IPS-NIHi11 (cell line): Measurements from ENCODE around the gene NHSL2.
"Not testable (repeated sequence)": the region's sequence is repeated elsewhere in the genome, so short reads cannot be mapped to it uniquely, and the experiment has no call there.

Experiments used
- DNase-seq: peaks from one replicate; pipeline ENCODE4 v3.0.0; 2012; ENCODE audit warnings: mixed read lengths, low spot score

Gene NHSL2

GRCh38 chrX:71910643-71910985, at the start of gene NHSL2:
TSS of gene NHSL2 (plus strand) at chrX:71910845.
- peak; percentile 41 for DNase-seq

GRCh38 chrX:71867680-71868079, 43.0 kb upstream of the NHSL2 start:
- DNase-seq, result no peak

GRCh38 chrX:71869566-71869965, 41.1 kb upstream of the NHSL2 start:
- DNase-seq, result not testable (repeated sequence)

DNA sequence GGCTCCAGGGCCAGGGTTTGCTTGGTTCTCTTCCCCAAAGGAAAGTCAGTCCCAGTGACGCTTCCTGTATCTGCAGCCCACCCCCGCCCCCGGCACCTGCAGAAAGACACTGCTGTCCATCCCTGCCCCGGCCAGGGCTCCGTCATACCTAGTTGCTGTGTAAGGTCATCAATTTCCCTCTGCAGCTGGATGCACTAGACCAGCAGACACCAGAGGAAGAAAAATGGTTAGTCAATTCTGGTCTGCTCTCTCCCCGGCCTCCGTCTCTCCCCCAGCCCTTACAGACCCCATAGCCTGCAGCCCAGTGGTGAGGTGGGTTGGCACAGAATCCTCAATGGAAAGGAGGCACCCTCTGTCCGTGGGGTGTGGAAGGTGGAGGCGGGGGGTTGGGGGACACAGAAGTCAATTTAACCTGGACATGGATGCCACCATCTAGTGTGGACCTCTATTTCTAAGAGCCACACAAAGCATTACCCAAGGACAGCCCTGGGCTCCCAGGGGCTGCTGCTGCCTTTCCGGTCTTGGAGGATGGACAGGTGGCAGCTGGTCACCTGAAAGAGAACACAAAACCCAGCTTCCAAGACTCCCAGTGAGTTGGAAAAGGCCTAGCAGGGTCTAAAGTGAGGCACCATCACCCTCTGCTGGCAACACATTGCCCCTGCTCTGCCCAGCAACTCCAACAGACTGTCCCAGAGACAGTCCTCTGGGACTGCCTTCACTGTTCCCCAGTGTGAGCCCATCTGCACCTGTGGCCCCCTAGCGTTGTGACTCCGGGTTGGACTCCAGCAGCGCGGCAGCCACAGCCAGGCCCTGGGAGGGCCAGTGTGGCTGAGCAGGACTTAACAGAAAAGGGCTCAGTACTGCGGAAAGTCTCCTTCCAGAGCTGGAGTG, 40.2 kb upstream of the NHSL2 start:
- DNase-seq, result peak; percentile 37

GRCh38 chrX:71871367-71871766, 39.3 kb upstream of the NHSL2 start:
- DNase-seq, result no peak

DNA sequence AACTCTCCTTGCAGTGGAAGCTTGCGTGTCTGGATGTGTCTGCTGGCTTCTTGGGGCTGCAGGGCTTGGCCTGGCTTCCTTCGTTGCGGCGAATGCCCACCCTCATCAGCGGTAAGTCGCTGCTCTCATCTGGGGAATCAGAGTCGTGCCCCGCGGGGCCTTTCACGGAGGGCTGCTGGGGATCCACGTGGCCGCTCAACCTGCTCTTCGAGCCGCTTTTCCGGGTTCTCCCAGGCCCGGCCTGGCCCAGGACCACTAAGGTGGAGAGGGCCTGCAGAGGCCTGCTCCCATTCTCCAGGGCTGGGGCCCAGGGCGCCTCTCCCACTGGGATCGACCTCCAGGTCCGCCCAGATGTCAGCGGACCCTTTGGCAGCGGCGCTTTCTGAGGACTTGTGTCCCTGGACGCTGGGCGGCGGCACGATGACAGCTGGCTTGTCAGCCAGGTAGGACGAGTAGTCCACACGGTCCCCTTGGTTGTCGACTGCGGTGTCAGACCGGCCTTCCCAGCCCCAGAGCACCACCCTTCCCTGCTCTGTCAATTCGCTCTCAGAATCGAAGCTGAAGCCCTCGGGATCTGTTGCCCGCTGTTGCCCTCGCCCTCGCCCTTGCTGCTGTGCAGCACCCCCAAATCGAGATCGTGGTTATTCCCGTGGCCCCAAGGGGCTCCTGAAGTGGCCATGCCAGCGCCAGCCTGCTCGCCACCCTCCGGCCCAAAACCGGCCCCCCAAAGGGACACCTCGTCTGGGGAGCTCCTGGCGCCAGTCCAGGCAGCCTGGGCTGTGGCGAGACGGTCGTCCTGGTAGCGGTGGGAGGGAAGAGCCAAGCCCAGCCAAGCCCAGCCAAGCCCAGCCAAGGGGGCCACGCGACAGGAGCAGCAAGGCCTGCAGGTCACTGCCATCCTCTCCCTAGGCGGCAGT, 37.8 kb upstream of the NHSL2 start:
- DNase-seq, result no peak

GRCh38 chrX:71873459-71873833, 37.2 kb upstream of the NHSL2 start:
- DNase-seq, result no peak

GRCh38 chrX:71876841-71877240, 33.8 kb upstream of the NHSL2 start:
- not testable (repeated sequence) for DNase-seq

DNA sequence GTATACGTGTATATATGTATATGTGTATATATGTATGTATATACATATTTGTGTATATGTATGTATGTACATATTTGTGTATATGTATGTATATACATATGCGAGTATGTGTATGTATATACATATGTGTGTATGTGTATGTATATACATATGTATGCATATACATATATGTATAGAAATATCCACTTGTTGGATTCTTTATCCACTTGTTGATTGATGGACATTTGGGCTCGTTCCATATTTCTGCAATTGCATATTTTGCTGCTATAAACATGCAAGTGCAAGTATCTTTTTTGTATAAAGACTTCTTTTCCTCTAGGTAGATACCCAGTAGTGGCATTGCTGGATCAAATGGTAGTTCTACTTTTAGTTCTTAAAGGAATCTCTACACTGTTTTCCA, 25.5 kb upstream of the NHSL2 start:
- DNase-seq, result no peak

DNA sequence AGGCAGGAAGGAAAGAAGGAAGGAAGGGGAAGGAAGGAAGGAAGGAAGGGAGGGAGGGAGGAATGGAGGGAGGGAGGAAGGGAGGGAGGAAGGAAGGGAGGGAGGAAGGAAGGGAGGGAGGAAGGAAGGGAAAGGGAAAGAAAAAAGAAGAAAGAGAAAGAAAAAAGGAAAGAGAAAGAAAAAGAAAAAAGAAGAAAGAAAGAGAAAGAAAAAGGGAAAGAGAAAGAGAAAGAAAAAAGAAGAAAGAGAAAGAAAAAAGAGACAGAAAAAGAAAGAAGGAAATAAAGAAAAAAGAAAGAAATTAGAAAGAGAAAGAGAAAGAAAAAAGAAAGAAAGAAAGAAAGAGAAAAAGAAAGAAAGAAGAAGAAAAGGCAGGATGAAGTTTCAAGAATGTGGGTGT, 15.0 kb upstream of the NHSL2 start:
- DNase-seq, result no peak

DNA sequence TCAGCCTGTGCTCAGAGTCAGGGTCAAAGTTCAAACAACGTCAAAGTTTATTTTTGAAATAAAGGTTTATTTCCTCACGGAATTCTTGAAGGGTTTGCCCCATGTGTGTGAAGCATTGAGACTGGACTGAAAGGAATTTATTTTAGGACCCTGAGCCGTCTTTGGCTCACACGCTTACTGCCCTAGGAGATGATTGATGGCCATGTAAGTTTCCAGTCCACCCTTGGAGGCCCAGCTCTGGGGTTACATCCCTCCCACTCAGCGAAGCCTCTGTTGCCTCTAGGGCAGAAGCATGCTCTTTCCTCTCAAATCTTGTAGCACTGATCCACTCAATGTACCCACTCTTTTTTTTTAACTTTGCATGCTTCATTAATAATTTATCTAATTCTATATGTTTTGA, 4.5 kb upstream of the NHSL2 start:
- no peak for DNase-seq

- no peak for DNase-seq
These were observed 2.3 kb upstream of the NHSL2 start for GRCh38 chrX:71908387-71908786.

- DNase-seq, result peak; percentile 37
These were observed 689 bp upstream of the NHSL2 start for GRCh38 chrX:71909956-71910355.

DNA sequence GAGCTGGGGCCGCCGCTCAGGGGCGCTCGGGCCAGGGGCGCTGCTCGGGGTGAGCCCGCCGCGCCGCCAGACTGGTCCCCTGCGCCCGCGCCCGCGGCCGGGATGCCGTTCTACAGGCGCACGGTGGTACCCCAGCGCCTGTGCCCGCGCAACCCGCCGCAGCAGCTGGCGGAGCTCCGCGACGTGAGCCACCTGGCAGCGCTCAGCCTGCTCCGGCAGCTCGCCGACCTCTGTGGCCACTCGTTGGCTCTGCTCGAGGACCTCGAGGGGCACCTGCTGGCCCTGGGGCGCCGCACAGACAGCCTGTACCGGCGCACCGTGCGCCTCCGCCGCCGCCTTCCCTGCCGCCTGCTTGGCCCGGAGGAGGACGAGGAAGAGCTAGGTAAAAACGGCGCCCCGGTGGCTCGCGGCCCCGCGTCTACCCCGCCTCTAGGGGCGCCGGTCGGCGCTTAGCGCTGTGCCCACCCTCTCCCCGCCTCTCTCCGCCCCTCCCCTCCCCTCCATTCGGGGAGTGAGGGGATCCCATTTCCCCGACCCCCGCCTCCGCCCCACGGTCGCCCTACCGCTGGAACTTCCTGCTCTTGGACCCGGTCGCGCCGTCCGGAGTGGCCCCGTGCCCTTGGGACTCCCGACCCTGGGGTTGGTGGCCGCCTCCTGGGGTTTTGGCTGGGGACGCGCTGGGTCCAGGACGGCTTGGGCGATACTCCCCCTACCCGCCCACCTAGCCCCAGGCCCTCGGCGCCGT, 513 bp downstream of the NHSL2 start:
- DNase-seq, result peak; percentile 60

DNA sequence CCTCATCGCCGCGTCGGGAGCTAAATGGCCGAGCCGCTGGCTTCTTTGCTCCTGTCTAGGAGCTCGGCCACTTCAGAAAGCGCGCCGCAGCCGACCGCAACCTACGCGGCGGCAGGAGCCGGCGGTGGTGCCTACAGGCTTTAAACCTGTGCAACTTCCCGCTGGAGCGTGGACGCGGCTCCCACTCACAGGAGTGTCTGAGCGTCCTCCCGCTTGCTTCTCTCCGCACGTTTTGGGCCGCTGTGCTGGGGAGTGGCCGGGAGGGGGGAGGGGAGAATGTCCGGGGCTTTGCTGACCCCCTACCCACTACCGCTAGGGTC, 1.0 kb downstream of the NHSL2 start:
- no peak for DNase-seq

DNA sequence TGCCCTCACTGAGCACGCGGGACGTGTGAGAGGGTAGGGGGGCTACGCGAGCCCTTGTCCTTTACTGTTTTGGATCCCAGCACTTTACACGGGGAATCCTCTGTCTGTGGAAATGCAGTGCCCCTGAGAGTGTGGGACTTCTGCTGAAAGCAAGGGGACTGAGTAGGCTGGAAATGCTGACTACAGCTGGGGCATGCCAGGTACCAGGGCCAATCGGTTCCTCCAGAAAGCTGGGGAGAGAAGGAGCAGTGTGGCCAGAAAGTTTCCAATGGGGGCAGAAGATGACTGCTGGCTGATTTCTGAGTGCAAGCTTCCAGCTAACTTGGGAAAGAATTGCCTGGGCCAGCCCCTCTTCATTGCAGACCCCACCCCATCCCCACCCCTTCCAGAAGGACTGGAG, 1.5 kb downstream of the NHSL2 start:
- no peak for DNase-seq

DNA sequence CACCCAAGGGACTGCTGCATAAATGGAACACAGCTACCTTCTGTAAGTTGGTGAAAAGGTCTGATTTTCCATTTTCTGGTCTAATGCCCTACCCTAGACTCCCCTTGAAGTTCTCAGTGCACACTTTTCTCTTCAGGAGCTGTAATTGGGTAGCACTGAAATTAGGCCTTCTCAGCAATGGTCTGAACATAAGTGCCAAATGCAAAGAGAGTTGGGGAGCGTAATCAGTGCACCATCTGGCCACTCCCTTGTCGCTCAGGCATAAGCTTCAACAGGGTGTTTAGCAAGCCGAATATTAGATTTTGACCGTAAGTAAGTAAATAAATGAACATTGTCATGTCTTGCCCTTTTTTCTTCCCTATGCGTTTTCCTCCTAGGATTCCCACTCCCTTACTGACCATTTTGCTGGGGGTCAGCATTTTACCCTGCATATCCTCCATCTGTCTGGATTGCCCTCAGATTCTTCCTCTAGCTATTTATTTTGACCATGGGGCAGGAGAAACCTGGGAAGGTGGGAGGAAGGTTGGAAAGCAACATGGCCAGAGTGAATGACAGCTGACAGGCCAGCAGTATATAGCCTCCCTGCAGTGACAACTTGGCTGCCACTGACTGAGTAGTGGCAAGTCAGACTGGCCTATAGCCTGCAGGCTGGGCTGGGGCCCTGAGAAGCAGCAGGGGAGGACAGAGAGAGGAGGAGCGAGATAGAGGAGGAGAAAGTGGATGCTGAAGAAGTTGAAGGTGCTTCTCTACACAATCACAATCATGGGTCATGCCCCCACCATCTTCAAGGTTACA, 2.7 kb downstream of the NHSL2 start:
- no peak for DNase-seq

DNA sequence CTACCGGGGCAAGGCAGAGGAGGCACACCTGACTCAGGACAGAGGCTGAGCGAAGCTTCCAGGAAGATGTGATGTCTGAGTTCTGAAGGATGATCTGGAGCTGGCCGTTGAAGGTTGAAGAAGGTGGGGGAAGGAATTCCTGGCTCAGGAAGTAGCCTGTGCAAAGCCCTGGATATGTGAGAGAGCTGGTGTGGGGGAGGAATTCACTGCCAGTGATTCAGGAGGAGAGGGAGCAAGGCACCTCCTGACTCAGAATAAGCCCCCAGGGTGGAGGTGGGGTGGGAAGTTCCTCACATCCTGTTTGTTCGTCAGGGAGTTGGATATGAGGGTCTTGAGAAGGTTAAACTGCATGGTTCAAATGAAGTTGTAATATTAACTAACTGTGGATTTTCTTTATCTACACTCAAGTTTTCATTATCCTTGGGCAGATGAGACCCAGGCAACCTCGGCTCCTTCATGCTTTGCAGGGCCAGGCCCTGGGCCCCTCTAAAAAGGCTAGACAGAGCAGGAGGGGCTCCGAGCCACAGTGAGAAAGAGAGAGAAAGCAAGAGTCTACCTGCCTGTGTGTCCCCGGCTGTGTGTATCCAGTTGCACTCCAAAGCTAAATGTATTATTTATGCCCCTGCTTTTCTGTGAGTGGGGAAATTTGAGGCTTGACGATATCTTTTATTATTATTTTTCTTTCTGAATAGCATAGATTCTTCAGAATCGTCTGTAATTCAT, 7.1 kb downstream of the NHSL2 start:
- DNase-seq, result peak; percentile 30

GRCh38 chrX:71919431-71919830, 8.8 kb downstream of the NHSL2 start:
- no peak for DNase-seq

DNA sequence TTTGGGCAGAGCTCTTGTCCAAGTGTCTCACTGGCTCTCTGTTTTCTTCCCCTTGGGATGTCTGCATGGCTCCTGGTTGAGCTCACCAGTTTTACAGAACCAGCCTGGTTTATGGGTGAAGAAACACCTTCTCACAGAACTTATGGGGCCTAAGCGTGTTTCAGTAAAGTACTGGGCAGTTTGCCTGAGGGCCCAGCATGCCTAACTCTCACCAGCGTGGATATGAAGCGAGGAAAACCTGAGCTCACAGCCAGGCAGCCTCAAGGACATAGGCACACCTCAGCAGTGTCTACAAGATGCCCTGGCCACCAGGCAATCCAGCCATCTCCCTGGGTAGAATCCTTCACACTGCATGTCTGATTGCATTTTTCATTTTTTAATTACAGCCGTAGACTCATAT, 9.2 kb downstream of the NHSL2 start:
- no peak for DNase-seq

DNA sequence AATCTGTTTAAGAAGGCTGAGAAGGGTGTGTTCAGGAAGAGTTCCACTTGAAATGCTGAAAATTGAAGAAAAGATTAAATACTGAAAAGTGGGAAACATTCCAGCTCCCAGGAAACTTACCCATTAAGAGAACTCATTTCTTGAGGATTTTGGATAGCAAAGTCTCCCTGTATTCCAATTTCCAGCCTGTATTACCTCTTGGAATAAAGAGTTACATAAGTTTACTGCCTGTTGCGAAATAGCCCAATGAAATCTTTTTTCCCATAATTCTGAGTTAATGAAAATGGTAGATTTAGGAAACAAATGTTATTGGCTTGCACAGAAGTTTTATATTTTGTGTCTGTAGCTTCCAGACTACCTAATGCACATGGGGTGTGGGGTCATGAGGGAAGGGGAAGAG, 12.0 kb downstream of the NHSL2 start:
- no peak for DNase-seq
